ENCODE results near the gene MEGF9. TPM values are rescaled to one million over a fixed set of nuclear protein-coding genes. Genes with fewer than 3 reads are reported as not detected.
A peak's percentile ranks its signal among the peaks of the same experiment; 100 is the strongest.
"Not testable (repeated sequence)": the region's sequence is repeated elsewhere in the genome, so short reads cannot be mapped to it uniquely, and the experiment has no call there.

Gene MEGF9
- total RNA-seq, 1 donor from 2014 or later, result 16.3 TPM

DNA sequence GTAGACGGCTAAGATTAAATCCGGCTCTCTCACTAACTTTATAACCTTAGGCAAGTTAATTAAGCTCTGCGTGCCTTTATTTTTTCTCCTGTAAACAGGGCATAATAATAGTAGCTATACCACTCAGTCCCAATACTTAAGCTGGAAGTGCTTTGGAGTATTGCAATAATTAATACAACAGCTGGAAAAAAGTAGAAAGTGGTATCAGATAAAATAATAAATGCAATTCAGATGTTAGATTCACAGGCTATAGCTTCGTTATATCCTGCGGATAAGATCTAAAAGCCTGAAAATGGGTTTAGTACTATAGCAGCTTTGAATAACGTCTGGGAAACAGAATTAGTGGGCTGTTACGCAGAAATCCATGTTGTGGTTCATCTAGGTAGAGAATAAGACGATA lies 51.8 kb downstream of the MEGF9 start:
- no peak for DNase-seq (ENCODE audit: low read depth)

- DNase-seq (ENCODE audit: low read depth), result no peak
These were observed 54.6 kb downstream of the MEGF9 start for GRCh38 chr9:120659676-120660075.

GRCh38 chr9:120659209-120659608 lies 55.1 kb downstream of the MEGF9 start:
- DNase-seq (ENCODE audit: low read depth), result no peak

- peak; percentile 50 for DNase-seq (ENCODE audit: low read depth)
These were observed 59.2 kb downstream of the MEGF9 start for GRCh38 chr9:120655005-120655622.

DNA sequence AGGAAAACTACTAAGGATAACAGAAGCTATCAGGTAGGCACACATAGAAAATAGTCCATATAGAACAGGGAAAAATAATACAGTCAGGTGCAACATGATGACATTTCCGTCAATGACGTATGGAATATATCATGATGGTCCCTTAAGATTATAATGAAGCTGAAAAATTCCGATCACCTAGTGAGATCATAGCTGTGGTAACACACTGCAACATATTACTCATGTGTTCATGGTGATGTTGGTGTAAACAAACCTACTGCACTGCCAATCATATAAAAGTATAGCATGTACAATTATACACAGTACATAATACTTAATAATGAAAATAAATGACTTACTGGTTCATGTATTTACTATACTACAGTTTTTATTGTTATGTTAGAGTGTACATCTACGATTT lies 60.0 kb downstream of the MEGF9 start:
- DNase-seq (ENCODE audit: low read depth), result no peak

DNA sequence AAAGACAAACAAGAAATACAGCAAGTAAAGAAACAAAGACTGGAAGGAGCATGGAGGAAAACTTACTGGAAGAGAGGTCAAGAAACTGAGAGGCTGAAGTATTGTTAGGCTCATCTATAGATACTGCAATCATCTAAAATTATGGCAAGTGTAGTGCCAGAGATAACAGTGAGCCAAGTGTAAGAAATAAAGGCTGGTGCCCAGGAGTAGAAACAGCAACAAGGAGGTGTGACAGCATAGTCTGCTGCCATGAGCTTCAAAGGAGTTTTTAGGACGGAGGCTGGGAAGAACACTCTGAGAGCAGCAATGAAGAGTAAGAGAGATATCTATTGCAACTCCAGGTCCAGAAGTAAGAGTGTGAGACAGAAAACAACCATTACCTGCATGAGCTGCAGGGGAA lies 60.5 kb downstream of the MEGF9 start:
- DNase-seq (ENCODE audit: low read depth), result no peak

- DNase-seq (ENCODE audit: low read depth), result no peak
These were observed 61.3 kb downstream of the MEGF9 start for GRCh38 chr9:120652934-120653333.

DNA sequence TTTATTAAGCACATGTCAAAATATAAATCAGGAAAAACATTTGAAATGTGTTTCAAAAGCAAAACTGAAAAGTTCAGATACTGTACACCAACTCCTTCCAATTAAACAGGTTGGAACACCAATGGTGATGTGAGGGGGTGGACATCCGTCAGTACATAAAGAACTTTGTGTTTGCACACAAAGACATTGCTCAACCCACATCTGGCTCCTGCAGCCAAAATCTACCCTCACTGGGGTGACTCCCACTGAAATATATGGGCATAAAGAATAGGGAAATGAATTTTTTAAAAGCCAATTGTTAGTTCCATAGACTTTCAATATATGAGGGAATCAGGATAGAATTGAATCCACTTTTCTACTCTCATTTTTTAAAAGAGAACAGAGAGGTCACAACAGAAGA lies 63.9 kb downstream of the MEGF9 start:
- no peak for DNase-seq (ENCODE audit: low read depth)

GRCh38 chr9:120648581-120649197 lies 65.6 kb downstream of the MEGF9 start:
- no peak for DNase-seq (ENCODE audit: low read depth)

- DNase-seq (ENCODE audit: low read depth), result no peak
These were observed 67.3 kb downstream of the MEGF9 start for GRCh38 chr9:120646948-120647347.

DNA sequence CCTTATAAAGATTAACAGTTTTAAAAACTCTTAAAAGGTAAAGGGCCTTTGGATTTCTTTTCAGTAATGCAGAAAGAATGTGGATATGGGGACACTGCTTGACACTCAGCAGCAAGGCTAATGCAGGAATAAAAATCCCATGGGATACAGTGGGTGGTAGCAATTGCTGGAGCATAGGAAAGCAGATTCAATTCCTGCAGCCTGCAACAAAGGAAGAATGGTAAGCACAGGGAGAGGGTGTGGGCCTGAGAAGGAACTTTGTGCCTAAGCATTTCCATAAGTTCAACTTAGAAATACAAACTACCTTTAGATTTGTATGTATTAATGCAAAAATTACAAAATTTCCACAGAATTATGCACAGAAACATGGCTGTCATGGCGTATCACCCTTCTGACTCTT lies 68.5 kb downstream of the MEGF9 start:
- DNase-seq (ENCODE audit: low read depth), result no peak

- DNase-seq (ENCODE audit: low read depth), result no peak
These were observed 71.2 kb downstream of the MEGF9 start for GRCh38 chr9:120643061-120643460.

- no peak for DNase-seq (ENCODE audit: low read depth)
These were observed 72.0 kb downstream of the MEGF9 start for GRCh38 chr9:120642129-120642770.

DNA sequence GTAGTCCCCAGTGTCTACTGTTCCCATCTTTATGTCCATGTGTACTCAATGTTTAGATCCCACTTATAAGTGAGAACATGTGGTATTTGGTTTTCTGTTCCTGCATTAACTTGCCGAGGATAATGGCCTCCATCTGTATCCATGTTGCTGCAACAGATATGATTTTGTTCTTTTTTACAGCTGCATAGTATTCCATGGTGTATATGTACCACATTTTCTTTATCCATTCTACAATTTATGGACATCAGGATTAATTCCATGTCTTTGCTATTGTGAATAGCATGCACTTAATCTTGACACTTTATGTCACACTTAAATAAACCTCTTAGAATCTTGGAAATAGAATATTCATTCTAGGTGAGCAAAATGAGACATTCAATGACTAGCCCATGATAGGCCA lies 73.4 kb downstream of the MEGF9 start:
- DNase-seq (ENCODE audit: low read depth), result not testable (repeated sequence)

DNA sequence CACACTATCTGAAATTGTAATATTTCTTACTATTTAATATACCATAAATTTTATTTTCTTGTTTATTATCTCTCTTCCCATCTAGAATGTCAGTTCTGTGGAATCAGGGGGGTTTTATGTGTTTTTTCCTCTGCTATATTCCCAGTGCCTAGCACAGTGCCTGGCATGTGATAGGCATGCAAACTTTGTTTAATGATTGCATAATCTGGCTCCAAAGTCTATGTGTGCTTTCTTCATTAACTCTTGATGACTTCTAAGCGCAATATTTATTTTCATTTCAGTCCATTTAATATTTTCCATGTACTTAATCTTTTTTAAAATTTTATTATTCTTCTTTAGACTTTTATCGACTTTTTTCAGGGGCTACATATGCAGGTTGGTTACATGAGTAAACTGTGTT lies 73.9 kb downstream of the MEGF9 start:
- DNase-seq (ENCODE audit: low read depth), result no peak

DNA sequence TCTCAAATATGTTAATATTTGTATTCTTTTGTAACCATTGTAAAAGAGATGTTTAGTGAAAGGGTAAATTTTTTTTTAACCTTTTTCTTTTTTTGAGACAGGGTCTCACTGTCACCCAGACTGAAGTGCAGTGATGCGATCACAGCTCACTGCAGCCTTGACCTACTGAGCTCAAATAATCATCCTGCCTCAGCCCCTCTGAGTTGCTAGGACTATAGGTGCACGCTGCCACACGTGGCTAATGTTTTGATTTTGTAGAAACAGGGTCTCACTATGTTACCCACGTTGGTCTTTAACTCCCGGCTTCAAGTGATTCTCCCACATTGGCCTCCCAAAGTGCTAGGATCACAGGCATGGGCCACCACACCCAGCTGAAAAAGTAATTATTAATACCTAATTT lies 76.4 kb downstream of the MEGF9 start:
- DNase-seq (ENCODE audit: low read depth), result no peak

- no peak for DNase-seq (ENCODE audit: low read depth)
These were observed 77.9 kb downstream of the MEGF9 start for GRCh38 chr9:120636194-120636957.

DNA sequence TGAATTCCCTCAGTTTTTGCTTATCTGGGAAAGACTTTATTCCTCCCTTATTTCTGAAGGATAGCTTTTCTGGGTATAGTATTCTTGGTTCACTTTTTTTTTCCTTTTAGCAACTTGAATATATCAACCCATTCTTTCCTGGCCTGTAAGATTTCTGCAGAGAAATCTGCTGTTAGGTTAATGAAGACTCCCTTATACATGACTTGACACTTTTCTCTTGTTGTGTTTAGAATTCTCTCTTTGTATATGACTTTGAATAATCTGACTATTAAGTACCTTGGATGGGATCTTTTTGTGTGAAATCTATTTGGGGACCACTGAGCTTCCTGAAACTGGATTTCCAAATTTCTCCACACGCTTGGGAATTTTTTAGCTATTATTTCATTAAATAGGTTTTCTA lies 79.3 kb downstream of the MEGF9 start:
- DNase-seq (ENCODE audit: low read depth), result no peak

DNA sequence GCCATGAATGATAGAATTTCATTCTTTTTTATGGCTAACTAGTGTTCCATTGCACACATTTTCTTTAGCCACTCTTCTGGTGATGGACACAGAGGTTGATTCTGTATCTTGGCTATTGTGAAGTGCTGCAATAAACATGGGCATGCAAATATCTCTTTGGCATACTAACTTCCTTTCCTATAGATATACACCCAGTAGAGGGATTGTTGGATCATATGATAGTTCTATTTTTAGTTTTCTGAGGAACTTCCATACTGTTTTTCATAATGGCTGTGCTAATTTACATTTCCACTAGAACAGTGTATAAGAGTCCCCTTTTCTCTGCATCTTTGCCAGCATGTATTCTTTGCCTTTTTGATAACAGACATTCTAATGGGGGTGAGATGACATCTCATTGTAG lies 83.9 kb downstream of the MEGF9 start:
- DNase-seq (ENCODE audit: low read depth), result no peak

- not testable (repeated sequence) for DNase-seq (ENCODE audit: low read depth)
These were observed 85.3 kb downstream of the MEGF9 start for GRCh38 chr9:120628925-120629497.

- DNase-seq (ENCODE audit: low read depth), result no peak
These were observed 85.9 kb downstream of the MEGF9 start for GRCh38 chr9:120628207-120628924.

Measured in myocyte (in vitro differentiated cells).